Activated CD8-positive, alpha-beta memory T cell treated with anti-CD3 and anti-CD28 coated beads, Interleukin-2, amount 50 U/mL, for 24 hours (primary cell): Measurements from ENCODE around the gene E2F1.
"Not testable (repeated sequence)": the region's sequence is repeated elsewhere in the genome, so short reads cannot be mapped to it uniquely, and the experiment has no call there.

Experiments
- DNase-seq: peaks from one replicate; pipeline ENCODE4 v3.0.0-alpha.2; 2020; ENCODE audit errors: extremely low read depth

E2F1 gene

GRCh38 chr20:33710681-33711445 is 24.7 kb upstream of the E2F1 start:
- DNase-seq, result no peak

DNA sequence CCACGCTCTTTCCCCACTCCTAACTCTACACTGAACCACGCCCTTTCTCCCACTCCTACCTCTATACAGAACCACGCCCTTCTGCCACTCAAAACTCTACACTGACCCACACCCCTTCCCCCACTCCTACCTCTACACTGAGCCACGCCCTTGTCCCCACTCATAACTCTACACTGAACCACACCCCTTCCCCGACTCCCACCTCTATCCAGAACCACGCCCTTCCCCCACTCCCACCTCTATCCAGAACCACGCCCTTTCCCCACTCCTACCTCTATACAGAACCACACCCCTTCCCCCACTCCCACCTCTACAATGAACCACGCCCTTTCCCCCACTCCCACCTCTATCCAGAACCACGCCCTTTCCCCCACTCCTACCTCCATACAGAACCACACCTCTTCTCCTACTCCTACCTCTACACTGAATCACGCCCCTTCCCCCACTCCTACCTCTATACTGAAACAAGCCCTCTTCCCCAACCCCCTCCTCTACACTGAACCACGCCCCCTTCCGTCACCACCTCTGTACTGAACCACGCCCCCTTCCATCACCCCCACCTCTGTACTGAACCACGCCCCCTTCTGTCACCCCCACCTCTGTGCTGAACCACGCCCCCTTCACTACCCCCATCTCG is 23.8 kb upstream of the E2F1 start:
- no peak for DNase-seq

- no peak for DNase-seq
Observed at GRCh38 chr20:33709398-33709797, 23.2 kb upstream of the E2F1 start.

DNA sequence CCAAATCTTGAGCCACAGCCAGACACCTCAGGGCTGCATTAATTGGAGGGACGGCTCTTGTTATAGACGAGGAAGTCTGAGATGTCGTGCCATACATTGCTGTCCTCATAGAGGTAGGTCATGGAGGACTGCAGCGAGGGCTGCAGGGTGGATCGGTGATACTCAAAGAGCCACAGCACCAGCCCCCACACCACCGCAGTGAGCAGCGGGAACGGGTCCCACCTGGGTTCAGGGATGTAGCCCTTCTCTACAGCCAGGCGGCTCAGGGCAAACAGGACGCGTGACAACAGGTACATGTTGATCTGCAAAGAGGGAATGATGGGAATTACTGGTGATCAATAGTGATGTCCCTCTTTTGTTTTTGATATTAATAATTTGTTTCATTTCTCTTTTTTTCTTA is 21.5 kb upstream of the E2F1 start:
- DNase-seq, result no peak

DNA sequence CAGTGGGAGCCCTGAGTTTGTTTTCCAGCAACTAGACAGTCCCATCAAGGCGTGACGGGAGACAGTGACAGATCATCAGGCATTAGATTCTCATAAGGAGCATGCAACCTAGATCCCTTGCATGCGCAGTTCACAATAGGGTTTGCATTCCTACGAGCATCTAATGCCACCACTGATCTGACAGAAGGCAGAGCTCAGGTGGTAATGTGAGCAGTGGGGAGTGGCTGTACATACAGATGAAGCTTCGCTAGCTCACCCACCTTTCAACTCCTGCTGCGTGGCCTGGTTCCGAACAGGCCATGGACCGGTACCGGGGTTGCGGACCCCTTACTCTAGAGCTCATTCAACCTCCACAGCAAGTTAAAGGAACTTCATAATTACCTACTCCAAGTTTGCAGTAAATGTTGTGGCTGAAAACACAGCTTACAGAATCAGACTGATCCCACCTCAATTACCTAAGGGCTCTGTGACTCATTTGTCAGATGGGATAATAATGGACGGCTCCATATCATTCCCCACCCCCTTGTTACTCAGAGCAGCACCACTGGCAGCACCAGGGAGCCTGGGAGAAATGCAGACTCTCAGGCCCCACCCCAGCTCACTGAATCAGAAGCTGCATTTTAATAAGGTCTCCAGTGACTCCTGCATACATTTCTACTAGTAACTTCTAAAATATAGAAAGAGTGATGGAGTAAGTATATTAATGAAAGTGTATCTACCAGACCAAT is 18.2 kb upstream of the E2F1 start:
- no peak for DNase-seq

- DNase-seq, result no peak
Observed at GRCh38 chr20:33703498-33704137, 17.4 kb upstream of the E2F1 start.

DNA sequence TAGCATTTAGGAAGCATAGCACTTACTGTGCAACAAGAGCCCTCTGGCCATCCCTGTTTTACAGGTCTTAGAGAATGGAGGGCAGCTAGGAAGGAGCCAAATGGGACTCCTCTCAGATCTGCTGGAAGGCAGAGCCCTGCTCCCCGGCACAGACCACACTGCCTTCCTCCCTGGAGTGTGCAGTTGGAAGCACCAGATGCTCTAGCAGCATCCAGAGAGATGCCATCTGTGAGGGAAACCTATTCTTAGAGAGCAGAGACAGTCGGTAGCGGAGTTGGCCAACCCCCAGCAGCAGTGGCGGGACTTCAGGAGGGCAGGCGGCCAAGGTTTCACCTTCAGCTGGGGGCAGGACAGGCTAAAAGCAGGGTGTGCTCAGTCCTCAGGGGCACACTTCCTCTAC is 16.7 kb upstream of the E2F1 start:
- no peak for DNase-seq

DNA sequence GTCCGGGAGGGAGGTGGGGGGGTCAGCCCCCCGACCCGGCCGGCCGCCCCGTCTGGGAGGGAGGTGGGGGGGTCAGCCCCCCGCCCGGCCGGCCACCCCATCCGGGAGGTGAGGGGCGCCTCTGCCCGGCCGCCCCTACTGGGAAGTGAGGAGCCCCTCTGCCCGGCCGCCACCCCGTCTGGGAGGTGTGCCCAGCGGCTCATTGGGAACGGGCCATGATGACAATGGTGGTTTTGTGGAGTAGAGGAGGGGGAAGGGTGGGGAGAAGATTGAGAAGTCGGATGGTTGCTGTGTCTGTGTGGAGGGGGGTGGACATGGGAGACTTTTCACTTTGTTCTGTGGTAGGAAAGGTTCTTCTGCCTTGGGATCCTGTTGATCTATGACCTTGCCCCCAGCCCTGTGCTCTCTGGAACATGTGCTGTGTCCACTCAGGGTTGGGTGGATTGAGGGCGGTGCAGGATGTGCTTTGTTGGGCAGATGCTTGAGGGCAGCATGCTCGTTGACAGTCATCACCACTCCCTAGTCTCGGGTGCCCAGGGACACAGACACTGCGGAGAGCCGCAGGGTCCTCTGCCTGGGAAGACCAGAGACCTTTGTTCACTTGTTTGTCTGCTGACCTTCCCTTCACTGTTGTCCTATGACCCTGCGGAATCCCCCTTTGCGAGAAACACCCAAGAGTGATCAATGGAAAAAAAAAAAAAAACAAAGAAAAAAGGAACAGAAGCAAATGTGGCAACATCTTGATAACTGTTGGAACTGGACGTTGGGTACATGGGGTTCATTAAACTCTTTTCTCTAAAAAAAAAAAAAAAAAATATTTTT is 15.7 kb upstream of the E2F1 start:
- DNase-seq, result no peak

DNA sequence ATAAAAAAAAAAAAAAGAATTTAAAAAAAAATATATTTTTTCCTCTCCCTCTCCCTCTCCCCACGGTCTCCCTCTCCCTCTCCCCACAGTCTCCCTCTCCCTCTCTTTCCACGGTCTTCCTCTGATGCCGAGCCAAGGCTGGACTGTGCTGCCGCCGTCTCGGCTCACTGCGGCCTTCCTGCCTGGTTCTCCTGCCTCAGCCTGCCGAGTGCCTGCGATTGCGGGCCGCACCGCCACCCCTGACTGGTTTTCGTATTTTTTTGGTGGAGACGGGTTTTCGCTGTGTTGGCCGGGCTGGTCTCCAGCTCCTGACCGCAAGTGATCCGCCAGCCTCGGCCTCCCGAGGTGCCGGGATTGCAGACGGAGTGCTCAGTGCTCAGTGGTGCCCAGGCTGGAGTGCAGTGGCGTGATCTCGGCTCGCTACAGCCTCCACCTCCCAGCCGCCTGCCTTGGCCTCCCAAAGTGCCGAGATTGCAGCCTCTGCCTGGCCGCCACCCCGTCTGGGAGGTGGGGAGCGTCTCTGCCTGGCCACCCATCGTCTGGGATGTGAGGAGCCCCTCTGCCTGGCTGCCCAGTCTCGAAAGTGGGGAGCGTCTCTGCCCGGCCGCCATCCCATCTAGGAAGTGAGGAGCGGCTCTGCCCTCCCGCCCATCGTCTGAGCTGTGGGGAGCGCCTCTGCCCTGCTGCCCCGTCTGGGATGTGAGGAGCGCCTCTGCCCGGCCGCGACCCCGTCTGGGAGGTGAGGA is 14.7 kb upstream of the E2F1 start:
- DNase-seq, result not testable (repeated sequence)

GRCh38 chr20:33698966-33699365 is 12.8 kb upstream of the E2F1 start:
- not testable (repeated sequence) for DNase-seq

DNA sequence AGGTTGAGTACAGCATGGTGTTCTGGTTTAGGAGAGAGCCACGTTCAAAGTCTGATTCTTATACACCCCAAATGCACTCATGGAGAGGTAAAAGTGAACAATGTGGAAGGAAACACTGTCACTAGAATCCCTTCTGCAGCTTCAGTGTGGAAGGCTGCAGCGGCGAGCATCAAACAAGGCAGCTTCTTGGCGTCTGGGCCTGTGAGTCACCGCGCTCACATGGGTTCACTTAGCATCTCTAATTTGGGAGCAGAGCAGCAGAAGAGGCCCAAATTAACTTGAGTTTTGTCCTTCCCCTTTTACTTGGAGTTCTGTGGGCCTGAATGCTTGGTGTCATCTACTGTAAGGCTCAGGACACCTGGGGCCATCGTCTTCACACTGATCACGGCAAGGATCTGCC is 10.9 kb upstream of the E2F1 start:
- DNase-seq, result no peak

DNA sequence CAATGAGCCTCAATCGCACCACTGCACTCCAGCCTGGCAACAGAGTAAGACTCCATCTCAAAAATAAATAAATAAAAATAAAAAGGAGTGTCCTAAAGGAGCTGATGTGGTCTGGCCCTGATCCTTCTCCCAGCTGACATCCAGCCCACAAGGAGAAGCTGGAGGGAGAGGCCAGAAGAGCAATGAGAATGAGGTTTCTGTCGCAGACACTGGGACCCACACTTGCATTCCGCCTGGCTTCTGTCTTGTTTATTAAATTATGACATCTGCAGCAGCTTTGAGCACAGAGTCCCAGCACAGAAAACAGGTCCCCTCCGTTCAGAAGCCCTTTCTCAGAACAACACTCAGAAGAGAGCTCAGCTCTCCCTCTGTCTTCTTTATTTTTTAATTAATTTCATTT is 10.3 kb upstream of the E2F1 start:
- no peak for DNase-seq

DNA sequence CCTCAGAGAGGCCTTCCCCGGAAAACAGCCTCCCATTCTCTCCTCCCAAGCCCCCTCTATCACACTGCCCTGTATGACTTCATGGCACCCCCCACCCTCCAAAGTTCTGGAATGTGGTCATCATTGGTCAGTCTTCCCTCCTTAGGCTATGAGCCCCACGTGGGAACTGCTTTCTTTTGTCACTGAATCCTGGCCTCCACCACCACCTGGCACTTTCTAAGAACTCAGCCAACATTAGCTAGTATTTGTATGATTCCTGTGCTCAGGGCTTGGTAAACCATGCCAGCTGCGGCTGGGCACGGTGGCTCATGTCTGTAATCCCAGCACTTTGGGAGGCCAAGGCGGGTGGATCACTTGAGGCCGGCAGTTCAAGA is 8.4 kb upstream of the E2F1 start:
- DNase-seq, result no peak

GRCh38 chr20:33693741-33694638 is 7.8 kb upstream of the E2F1 start:
- DNase-seq, result no peak

DNA sequence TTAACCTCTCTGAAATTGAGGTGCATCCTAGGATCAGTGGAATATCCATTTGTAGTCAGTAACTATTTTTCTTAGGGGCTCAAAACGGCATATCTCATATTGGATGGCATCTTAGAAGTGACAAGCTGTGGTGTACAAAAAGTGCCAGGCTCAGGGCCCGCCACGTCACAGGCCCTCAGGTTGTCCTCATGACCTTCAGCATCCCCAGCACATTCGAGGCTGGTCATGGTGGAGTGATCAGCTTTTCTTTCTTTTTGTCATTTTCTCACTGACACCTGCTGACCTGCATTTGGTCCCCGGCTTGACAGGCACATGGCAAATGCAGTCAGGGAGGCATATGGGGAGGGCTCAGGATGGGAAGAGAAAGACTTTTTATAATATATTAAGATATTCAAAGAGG is 7.1 kb upstream of the E2F1 start:
- DNase-seq, result no peak

DNA sequence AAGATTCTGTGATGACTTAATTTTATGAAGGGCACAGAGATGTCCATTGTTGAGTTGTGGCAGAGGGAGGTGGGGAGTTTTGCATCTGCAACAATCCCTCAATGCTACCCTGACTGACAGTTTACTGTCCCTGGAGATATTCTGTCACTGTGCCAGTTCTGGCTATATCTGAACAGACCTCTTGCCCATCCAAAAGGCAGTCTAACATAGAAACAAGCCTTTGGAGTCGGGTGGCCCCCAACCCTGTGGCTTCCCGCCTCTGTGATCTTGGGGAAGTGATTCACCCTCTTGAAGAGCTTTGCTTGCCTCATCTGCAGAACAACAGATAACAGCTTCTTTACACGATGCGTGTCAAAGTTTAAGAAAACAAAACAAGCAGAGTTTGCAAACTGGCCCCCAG is 3.8 kb upstream of the E2F1 start:
- no peak for DNase-seq

- DNase-seq, result no peak
Observed at GRCh38 chr20:33689493-33689892, 3.3 kb upstream of the E2F1 start.

GRCh38 chr20:33688938-33689424 is 2.8 kb upstream of the E2F1 start:
- no peak for DNase-seq

GRCh38 chr20:33687993-33688937 is 2.1 kb upstream of the E2F1 start:
- no peak for DNase-seq
